Left lung (tissue), 10 donors: ENCODE data around the gene RAB5A. TPM values are rescaled to one million over a fixed set of nuclear protein-coding genes. Genes with fewer than 3 reads are reported as not detected.

Experiments
- ATAC-seq: fragments of 200-7000 bp; cut with Tn5 transposase; one replicate; pipeline ENCODE4 v1.9.1; 2020; ENCODE audit warnings: moderate library complexity
- DNase-seq, 4 donors: peaks; one replicate each; pipeline ENCODE4 v3.0.0-alpha.2; 2013 to 2020
- H3K27ac ChIP-seq, 2 donors: fragments of 200-600 bp; sonication (generic) in 1 of 2; one replicate each; pipeline versions ENCODE4 v1.5.0 to v1.8.0; 2020 to 2021
- H3K27me3 ChIP-seq, 2 donors: fragments of 200-600 bp; sonication (generic) in 1 of 2; one replicate each; pipeline versions ENCODE4 v1.5.0 to v1.8.0; 2020 to 2021
- H3K36me3 ChIP-seq, 2 donors: fragments of 200-600 bp; sonication (generic) in 1 of 2; one replicate each; pipeline versions ENCODE4 v1.5.0 to v1.8.0; 2020 to 2021
- H3K4me1 ChIP-seq, 2 donors: fragments of 200-600 bp; one replicate each; pipeline ENCODE4 v1.8.0; 2021
- H3K4me3 ChIP-seq, 2 donors: fragments of 200-600 bp; sonication (generic) in 1 of 2; one replicate each; pipeline versions ENCODE4 v1.5.0 to v1.8.0; 2020 to 2021; ENCODE audit warnings: mild to moderate bottlenecking in 1 of 2
- H3K9me3 ChIP-seq, 2 donors: fragments of 200-600 bp; sonication (generic) in 1 of 2; one replicate each; pipeline versions ENCODE4 v1.5.0 to v1.8.0; 2020 to 2021
- intact Hi-C, 2 donors: fragments of 100-400 bp; cut with DNase I; formaldehyde crosslinking; loops; one replicate each; pipeline versions ENCODE4 v1.11.2 to v1.14.2; 2022
- polyA plus RNA-seq, 6 donors: library from polyadenylated mRNA; unstranded; fragments of 120-200 nt; gene quantifications; one replicate each; pipeline ENCODE4 v1.2.1, GENCODE V29; 2013; ENCODE audit not compliant: insufficient read length in 6 of 6
- total RNA-seq, 2 donors: library from RNA; stranded (reverse); fragmentation: NEBNext Ultra II Directional; extraction: Animal tissue kit (Norgen Biotek cat#: 25700); gene quantifications; one replicate each; pipeline ENCODE4 v1.2.1, GENCODE V29; 2021
- TF ChIP-seq, protein P1 (sequence below), 2 donors: fragments of 200-600 bp; sonication (generic) in 1 of 2; IDR thresholded peaks; one replicate each; pipeline versions ENCODE4 v1.5.0 to v1.8.0; 2021; ENCODE audit warnings: antibody characterized with exemption in 2 of 2
- donor health status: DM: no; HTN: yes; CAD: no.
- donor health status: DM: no; HTN: no; CAD: no.

Gene RAB5A
- total and polyA plus RNA-seq, 8 donors: 60.7 to 72.1 (median 69.2) TPM

- Histone ChIP-seq H3K4me1 (peaks cover 0 to 26% of the 10 kb centered on the region in 2 donors), H3K9me3 (no peaks in the 10 kb centered on the region), H3K36me3 (peaks cover 0 to 26% of the 10 kb centered on the region in 2 donors), H3K27ac (no peak overlapping the region), H3K27me3 (no peaks in the 10 kb centered on the region), H3K4me3 (no peak overlapping the region)
- DNase-seq (no peak), ATAC-seq (no peak)
- TF ChIP-seq, protein P1, sequence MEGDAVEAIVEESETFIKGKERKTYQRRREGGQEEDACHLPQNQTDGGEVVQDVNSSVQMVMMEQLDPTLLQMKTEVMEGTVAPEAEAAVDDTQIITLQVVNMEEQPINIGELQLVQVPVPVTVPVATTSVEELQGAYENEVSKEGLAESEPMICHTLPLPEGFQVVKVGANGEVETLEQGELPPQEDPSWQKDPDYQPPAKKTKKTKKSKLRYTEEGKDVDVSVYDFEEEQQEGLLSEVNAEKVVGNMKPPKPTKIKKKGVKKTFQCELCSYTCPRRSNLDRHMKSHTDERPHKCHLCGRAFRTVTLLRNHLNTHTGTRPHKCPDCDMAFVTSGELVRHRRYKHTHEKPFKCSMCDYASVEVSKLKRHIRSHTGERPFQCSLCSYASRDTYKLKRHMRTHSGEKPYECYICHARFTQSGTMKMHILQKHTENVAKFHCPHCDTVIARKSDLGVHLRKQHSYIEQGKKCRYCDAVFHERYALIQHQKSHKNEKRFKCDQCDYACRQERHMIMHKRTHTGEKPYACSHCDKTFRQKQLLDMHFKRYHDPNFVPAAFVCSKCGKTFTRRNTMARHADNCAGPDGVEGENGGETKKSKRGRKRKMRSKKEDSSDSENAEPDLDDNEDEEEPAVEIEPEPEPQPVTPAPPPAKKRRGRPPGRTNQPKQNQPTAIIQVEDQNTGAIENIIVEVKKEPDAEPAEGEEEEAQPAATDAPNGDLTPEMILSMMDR (IDR thresholded peaks at IDR 0.05): no peak
- intact Hi-C loops: no loop called here
Measured at GRCh38 chr3:19959505-19959904, 12.6 kb downstream of the RAB5A start.

- no peak overlapping the region for H3K27ac ChIP-seq
- ATAC-seq: no peak
- TF ChIP-seq, protein P1 (IDR thresholded peaks at IDR 0.05): no peak
- no peaks in the 10 kb centered on the region for H3K27me3 ChIP-seq
- no peaks in the 10 kb centered on the region for H3K9me3 ChIP-seq
- H3K36me3 ChIP-seq: peaks cover 0 to 17% of the 10 kb centered on the region in 2 donors
- peaks cover 0 to 19% of the 10 kb centered on the region in 2 donors for H3K4me1 ChIP-seq
- no peak overlapping the region for H3K4me3 ChIP-seq
- intact Hi-C loops: no loop called here
- no peak for DNase-seq
Measured at GRCh38 chr3:19960696-19961095, 13.8 kb downstream of the RAB5A start.

DNA sequence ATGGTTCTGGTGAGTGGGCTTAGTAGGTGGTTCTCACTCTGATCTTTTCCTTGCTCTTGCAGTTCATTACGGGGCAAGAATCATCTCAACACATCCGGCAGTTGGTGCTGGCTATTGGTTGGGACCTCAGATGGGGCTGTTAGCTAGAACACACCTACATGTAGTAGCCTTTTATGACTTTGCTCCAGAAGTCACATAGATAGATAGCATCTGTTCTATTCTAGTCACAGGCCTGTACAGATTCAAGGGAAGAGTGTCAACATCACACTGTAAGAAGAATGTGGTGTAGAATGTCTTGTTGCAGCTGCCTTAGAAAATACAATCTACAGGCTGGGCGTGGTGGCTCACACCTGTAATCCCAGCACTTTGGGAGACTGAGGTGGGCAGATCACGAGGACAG lies 15.1 kb downstream of the RAB5A start:
- Histone ChIP-seq H3K36me3 (peaks cover 0 to 16% of the 10 kb centered on the region in 2 donors), H3K9me3 (no peaks in the 10 kb centered on the region), H3K27me3 (no peaks in the 10 kb centered on the region), H3K4me3 (no peak overlapping the region), H3K27ac (no peak overlapping the region), H3K4me1 (peaks cover 0 to 28% of the 10 kb centered on the region in 2 donors)
- TF ChIP-seq, protein P1 (IDR thresholded peaks at IDR 0.05): no peak
- ATAC-seq (no peak), DNase-seq (no peak)
- intact Hi-C loops: no loop called here

- DNase-seq: no peak
- TF ChIP-seq, protein P1 (IDR thresholded peaks at IDR 0.05): no peak
- Histone ChIP-seq H3K36me3 (peaks cover 0 to 25% of the 10 kb centered on the region in 2 donors), H3K27ac (no peak overlapping the region), H3K4me1 (peaks cover 2 to 14% of the 10 kb centered on the region in 2 donors), H3K4me3 (no peak overlapping the region), H3K9me3 (no peaks in the 10 kb centered on the region), H3K27me3 (no peaks in the 10 kb centered on the region)
- intact Hi-C loops: no loop called here
- ATAC-seq: no peak
Measured at GRCh38 chr3:19967208-19967607, 20.3 kb downstream of the RAB5A start.

DNA sequence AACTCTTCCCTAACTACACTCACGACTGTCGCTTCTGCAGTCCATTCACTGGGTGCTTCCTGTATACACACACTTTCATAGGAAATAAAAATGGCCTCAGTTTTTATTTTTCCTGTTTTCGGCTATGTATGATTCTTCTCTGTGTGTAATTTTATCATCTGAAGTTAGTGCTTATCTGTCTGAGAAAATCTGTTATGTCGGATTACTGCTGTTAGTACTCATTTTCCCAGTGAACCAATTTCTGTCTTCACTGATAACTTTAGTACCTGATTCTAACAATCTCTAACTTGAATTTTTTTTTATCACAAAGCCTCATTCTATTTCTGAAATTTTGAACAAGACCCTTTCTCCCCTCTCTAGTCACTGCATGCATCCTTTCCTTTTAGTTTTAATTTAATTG lies 20.9 kb downstream of the RAB5A start:
- Histone ChIP-seq H3K27ac (no peak overlapping the region), H3K36me3 (peaks cover 0 to 24% of the 10 kb centered on the region in 2 donors), H3K27me3 (no peaks in the 10 kb centered on the region), H3K4me3 (no peak overlapping the region), H3K9me3 (no peaks in the 10 kb centered on the region), H3K4me1 (peaks cover 6 to 15% of the 10 kb centered on the region in 2 donors)
- ATAC-seq (no peak), DNase-seq (no peak)
- intact Hi-C loops: no loop called here
- TF ChIP-seq, protein P1 (IDR thresholded peaks at IDR 0.05): no peak
